ENCODE results near the gene SDF2.
A peak's percentile ranks its signal among the peaks of the same experiment; 100 is the strongest.
"Not testable (repeated sequence)": the region's sequence is repeated elsewhere in the genome, so short reads cannot be mapped to it uniquely, and the experiment has no call there.

SDF2 gene

DNA sequence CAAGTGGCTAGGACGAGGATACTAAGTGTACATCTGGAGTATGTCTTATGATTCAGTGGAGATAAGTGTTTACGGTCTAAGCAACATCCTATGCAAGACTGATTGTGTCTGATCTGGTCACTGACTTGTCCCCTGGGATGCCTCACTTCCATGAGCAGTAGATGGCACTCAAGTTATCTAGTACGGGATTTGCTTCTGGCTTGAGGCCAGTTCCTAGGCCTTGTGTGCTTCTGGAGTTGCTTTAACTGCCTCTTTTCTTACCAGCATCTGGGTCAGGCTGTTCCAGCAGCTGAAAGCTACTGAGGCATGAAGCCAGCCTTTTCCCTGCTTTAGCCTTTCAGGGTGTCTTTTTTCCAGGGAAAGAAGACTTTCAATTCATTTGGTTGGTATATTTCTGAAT lies 23.3 kb upstream of the SDF2 start:
- peak; percentile 76 for DNase-seq (ENCODE audit: low read depth)

DNA sequence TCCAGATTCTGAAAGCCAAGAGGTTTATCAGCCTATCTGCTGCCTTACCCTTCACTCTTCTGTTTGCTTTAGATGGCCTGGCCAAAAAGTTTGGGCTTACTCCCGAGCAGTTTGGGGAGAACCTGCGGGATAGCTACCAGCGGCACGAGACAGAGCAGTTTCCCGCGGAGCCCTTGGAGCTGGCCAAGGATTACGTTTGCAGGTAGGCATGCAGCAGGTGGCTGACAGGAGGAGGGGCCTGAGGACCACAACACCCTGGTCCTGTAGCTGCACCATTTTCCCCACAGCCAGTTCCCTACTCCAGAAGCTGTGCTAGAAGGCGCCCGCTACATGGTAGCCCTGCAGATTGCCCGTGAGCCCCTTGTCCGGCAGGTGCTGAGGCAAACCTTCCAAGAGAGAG lies 20.9 kb upstream of the SDF2 start:
- no peak for DNase-seq (ENCODE audit: low read depth)

DNA sequence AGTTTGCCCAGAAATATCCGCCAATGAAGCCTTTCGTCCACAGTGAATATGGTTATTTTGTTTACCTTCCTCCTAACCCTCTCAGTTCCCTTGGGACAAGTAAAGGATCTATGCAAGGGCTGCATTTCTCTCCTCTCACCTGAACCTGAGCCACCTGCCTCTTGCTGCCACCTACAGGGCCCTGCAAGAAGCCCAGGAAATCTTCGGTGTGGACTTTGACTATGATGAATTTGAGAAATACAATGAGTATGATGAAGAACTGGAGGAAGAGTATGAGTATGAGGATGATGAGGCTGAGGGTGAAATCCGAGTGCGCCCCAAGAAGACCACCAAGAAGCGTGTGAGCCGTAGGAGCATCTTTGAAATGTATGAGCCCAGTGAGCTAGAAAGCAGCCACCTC lies 14.3 kb upstream of the SDF2 start:
- DNase-seq (ENCODE audit: low read depth) = no peak

DNA sequence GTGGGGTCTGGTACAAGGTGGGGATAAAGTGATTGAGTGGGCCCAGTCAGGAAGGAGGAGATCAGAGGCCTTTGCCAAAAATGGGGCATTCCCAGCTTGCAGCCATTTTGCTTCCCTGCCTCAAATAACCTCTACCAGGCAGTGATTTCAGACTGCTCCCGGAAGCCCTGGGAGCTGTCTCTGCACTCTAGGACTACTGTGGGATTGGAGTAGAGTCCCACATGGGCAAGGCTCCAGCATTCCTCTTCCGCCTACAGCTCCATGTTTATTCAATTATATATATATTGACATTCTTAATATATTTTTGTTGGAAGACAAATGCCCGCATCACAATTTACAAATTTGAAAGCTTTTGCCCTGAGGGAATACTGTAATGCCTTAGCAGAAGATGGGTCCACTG lies 13.8 kb upstream of the SDF2 start:
- no peak for DNase-seq (ENCODE audit: low read depth)

DNA sequence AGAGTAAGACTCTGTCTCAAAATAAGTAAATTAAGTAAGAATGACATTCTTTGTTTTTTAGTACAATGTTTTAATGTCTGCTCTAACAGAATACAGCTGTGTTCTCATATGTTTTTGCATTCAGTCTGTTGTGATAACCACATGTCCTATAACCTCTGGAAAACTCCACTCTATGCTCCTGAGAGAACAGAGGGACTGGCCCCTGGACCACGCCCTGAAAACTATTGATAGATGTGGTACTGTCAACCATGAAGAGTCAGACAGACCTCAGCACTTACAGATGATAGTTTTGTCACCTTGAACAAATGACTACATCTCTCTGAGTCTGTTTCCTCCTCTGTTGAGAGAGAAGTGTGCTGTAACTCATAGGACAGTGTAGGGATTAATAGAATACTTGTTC lies 8.2 kb upstream of the SDF2 start:
- no peak for DNase-seq (ENCODE audit: low read depth)

DNA sequence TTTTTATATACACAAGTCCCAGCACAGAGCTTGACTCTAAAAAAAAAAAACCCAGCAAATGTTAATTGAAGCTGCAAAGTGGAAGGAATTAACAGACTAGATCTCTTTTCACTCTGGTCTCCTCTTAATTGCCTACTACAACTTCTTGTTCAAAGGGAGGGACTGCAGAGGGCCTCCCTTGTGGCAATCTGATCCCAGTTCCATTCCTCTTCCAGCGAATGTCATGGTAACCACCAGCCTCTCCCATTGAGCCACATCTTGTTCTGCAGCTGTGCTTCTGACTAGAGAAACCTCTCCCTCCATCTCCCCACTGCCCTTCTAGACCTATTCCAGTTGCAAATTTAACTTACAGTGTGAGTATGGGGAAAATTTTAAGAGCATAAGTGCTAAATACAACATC lies 6.2 kb upstream of the SDF2 start:
- DNase-seq (ENCODE audit: low read depth) = no peak

DNA sequence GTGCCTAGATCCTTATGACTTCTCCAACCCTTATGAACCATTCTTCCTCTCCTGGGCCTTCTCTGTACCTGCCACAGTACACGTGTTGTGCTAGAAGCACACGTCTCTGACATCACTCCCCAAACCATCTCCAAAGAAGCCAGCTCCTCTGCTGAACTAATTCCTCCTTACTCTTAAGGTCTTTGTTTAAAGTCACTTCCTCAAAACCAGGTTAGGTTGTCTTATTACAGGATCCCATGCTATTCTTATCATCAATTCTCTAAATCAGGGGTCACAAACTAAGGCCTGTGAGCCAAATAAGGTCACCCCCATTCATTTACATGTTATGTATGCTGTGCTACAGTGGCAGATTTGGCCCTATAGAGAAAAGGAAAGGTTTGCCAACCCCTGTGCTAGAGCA lies 4.3 kb upstream of the SDF2 start:
- DNase-seq (ENCODE audit: low read depth) = no peak

DNA sequence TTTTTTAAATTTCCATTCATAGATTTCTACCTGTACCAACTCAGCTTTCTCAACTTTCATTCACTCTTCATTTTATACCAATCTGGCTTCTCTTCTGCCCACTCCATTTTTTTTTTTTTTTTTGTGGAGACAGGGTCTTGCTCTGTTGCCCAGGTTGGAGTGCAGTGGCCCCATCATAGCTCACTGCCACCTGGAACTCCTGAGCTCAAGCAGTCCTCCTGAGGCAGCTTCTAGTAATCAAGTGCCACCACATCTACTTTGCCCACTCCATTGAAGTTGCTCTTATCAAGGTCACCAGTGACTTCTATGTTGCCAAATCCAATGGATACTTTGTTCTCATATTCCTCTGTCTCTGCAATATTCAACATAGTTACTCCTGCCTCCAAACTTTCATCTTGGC lies 2.0 kb upstream of the SDF2 start:
- DNase-seq (ENCODE audit: low read depth) = no peak

DNA sequence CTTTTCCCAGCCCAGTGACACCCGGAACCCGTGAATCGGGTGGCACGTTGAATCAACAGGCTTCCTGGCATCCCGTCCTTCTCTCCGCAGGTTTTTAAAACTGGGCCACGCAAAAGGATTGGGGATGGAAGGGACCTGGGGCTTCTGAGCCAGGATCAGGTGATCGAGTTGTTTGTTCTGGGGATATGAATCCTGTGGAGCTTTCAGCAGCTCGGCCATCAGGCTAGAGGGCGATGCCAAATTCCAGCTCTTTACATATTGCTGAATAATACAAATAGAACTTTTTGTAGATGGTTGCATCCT lies 772 bp upstream of the SDF2 start:
- DNase-seq (ENCODE audit: low read depth) = no peak

DNA sequence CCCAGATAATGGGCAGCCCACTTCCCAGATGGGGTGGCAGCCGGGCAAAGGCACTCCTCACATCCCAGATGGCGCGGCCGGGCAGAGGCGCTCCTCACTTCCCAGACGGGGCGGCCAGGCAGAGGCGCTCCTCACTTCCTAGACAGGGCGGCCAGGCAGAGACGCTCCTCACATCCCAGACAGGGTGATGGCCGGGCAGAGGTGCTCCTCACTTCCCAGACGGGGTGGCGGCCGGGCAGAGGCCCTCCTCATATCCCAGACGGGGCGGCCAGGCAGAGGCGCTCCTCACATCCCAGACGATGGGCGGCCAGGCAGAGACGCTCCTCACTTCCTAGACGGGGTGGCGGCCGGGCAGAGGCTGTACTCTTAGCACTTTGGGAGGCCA lies 2.2 kb downstream of the SDF2 start:
- not testable (repeated sequence) for DNase-seq (ENCODE audit: low read depth)

DNA sequence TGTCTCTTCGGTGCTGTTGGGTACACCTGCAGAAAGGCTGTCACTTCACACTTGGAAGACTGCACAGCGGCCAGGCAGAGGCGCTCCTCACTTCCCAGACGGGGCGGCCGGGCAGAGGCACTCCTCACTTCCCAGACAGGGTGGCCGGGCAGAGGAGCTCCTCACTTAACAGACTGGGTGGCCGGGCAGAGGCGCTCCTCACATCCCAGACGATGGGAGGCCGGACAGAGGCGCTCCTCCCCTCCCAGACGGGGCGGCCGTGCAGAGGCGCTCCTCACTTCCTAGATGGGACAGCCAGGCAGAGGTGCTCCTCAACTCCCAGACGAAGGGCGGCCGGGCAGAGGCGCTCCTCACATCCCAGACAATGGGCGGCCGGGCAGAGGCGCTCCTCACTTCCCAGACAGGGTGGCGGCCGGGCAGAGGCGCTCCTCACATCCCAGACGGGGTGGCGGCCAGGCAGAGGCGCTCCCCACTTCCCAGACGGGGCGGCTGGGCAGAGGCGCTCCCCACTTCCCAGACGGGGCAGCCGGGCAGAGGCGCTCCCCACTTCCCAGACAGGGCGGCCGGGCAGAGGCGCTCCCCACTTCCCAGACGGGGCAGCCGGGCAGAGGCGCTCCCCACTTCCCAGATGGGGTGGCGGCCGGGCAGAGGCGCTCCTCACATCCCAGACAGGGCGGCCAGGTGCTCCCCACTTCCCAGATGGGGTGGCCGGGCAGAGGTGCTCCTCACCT lies 2.8 kb downstream of the SDF2 start:
- DNase-seq (ENCODE audit: low read depth) = not testable (repeated sequence)

DNA sequence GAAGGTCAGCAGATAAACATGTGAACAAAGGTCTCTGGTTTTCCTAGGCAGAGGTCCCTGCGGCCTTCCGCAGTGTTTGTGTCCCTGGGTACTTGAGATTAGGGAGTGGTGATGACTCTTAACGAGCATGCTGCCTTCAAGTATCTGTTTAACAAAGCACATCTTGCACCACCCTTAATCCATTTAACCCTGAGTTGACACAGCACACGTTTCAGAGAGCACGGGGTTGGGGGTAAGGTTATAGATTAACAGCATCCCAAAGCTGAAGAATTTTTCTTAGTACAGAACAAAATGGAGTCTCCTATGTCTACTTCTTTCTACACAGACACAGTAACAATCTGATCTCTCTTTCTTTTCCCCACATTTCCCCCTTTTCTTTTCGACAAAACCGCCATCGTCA lies 3.4 kb downstream of the SDF2 start:
- not testable (repeated sequence) for DNase-seq (ENCODE audit: low read depth)

DNA sequence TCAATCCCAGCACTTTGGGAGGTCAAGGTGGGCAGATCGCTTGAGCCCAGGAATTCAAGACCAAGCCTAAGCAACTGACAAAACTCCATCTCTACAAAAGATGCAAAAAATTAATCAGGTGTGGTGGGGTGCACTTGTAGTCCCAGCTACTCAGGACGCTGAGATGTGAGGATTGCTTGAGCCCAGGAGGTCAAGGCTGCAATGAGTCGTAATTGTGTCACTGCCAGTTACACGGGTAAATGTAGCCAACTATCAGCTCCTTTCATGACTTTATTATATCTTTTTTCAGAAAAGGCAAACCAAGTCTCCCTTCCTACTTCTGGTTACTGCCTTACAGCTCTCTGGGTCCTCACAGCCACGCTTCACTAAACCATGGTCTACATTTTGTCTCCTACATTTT lies 4.0 kb downstream of the SDF2 start:
- peak; percentile 12 for DNase-seq (ENCODE audit: low read depth)

DNA sequence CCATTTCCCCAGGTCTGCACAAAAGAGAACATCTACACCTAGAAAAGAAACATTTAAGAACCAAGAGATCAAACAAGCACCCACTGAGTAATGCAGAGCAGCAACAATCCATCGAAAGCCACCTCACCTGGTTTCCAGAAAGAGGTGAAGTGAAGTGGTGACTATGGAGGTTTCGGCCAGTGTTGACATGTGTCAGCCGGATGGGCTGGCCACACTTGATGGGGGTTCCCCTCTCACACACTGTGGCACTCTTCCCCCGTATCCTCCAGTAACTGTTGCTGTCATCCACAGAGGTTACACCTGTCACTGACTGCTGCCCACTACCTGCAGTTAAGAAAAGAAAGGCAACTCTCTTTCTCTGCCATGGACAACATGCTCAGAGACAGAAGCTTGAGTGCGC lies 6.5 kb downstream of the SDF2 start:
- no peak for DNase-seq (ENCODE audit: low read depth)

DNA sequence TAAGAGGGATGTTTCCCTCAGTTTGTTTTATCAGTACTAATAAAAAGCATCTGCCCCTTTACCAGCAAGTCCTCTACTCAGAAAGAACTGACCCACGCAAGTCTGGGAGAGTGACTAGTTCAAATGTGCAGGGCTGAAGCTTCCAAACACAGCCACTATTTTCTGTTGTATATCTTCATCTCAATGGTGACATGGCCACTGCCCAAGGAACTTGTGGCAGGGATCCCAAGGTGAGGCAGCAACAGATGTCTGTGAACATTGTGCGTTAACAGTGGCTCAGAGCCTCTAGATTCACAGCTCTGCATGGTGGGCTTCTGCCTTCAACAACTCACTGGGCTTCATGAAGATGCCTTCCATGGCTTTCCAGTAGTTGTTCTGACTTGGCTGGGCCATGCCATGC lies 13.0 kb downstream of the SDF2 start:
- no peak for DNase-seq (ENCODE audit: low read depth)

DNA sequence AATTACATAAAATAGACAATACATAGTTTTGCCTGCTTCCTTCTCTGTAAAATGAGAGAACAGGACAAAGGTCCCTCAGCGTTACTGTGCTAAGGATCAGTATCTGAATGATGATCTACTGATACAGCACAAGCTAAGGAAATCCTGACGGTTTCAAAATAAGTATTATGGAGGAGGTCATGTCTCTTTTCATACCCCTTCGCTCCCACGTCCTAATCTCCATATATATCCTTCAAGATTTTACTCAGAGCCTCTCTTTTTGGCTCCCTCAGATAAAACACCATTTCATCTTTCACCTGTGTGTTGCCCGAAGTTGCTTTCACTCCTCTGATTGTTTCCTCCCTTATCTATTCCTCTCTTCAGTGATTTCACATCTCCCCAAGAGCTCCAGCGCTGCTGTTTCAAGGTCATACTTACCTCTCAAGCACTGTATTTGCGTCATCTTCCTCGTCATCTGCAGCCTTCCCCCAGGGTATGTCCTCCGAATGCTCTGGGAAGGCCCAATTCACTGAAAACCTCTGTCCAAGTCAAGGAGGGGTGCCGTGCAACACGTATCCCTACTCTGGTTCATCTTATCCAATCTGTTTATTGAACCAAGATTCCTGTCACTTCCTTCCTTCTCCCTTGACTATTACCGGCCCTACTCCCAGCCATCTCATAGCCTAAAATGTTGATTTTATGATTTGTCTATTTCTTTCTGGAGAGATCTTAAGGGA lies 15.5 kb downstream of the SDF2 start:
- DNase-seq (ENCODE audit: low read depth) = peak; percentile 70

DNA sequence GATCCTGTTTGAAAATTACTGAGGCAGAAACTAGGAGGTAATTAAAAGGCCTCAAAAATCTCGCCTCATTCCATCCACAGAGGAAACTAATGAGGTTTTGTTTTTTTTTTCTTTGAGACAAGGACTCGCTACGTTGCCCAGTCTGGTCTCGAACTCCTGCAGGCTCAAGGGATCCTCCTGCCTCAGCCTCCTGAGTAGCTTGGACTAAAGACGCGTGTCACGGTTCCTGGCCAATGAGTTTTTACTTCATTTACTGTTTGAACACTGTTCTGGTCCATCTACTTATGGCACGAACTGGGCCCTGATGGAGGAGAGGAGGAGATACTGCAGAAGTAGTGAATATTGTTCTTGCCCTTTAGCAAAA lies 16.1 kb downstream of the SDF2 start:
- DNase-seq (ENCODE audit: low read depth) = no peak

DNA sequence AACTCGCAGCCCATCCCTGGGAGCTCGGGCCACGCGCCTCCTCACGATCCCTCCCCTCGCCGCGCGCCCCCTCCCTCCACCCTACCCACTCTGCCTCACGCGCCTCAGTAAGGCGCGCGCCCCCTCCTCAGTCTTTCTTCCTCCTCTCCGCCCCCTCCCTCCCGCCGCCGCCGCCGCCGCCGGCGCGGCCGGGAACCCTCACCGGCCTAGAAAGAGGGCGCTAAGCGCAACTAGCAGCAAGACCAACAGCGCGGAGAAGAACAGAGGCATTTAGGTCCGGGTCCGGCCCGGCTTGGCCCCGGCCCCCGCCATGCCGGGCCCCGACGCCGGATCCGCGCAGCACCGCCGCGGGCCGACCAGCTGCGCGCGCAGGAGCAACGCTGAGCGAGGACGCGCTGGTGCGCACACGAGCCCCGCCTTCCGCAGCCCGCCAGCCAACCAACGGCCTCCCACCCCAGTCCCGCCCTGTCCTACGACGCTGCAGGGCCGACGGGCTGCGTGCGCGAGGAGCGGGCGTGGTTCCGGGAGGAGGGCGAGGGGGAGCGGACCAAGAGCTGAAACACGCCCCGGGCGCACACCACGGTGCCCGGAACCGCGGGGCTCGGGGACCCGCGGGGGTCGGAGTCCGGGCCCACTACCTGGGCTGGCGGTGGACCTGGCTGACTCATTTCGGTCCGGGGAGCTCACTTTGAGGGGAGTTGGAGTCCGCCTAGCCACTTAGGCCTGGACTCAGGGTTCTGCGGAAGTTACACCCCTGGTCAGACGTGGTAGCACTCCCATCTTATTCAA lies 16.7 kb downstream of the SDF2 start, which contains the start of gene BLTP2:
Gene BLTP2, minus strand, starts transcription at position 372 of the 789 bp plus-strand sequence. Its CDS starts 102 bp downstream, at position 270.
- DNase-seq (ENCODE audit: low read depth) = peak; percentile 90

DNA sequence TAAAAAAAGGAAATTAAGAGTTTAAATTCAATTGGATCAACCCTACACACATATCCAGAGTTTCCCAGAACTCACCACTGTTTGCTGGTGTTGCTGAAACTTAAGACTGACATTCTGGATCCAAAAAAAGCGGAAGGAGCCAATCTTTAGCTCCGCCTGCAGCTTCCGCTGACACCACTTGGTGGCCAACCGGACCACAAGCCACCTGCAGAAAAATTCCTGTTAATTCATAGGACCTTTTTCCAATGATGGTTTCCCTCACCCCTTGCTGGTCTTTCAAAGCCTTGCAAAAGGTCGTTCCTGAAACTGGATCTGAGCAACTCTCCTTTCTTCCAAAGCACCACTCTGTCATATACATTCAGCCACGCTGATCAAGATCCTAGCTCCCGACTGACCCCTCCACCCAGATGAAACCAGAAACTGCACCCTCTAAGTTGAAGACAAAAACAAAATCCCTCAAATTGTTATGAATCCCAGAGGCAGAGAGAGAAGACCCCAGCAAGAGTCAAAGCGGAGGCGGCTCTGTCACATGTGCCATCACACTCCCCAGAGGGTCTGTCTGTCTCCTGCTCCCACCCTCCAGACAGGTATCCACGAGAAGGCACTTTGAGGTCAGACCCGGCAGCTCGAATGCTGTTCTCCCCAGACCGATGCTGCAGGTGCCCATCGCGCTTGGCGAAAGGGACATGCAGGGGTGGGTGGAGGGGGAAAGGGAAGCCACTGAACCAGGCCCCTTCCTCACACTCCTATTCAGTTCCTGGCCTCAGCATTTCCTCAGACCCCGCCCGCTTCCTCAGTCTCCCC lies 17.5 kb downstream of the SDF2 start:
- DNase-seq (ENCODE audit: low read depth) = peak; percentile 26

DNA sequence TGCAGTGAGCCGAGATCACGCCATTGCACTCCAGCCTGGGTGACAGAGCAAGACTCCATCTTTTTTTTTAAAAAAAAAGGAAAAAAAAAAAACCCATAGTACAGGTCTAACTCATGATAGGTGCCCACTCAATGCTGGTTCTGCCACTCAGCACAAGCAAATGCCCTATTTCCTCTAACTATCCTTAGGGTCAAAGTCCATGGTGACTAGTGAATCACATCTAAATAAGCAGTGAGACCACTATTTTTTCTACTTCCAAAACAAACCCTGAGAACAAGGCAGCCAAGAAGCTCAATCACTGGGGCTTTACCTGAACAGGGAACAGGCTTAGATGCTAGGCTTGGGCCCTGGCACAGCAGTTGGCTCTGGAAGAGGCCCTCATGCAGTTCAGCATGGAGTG lies 20.1 kb downstream of the SDF2 start:
- DNase-seq (ENCODE audit: low read depth) = no peak

DNA sequence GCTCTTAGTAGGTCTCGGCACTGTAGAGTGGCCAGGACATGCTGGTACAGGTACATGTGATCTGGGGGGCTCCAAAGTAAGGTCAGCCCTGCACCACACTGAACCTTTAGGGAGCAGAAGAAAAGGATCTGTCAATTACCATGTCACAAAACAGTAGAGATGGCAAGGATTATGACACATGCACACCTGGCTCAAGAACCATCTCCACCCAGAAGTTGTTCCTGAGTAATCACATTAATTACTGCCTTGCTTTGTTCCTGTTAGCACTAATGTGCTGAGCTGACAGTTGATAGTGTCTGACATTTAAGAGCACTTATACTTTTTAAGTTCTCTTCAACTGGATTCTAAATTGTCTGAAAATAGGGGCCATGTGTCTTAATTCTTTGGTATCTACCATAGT lies 26.2 kb downstream of the SDF2 start:
- no peak for DNase-seq (ENCODE audit: low read depth)

DNA sequence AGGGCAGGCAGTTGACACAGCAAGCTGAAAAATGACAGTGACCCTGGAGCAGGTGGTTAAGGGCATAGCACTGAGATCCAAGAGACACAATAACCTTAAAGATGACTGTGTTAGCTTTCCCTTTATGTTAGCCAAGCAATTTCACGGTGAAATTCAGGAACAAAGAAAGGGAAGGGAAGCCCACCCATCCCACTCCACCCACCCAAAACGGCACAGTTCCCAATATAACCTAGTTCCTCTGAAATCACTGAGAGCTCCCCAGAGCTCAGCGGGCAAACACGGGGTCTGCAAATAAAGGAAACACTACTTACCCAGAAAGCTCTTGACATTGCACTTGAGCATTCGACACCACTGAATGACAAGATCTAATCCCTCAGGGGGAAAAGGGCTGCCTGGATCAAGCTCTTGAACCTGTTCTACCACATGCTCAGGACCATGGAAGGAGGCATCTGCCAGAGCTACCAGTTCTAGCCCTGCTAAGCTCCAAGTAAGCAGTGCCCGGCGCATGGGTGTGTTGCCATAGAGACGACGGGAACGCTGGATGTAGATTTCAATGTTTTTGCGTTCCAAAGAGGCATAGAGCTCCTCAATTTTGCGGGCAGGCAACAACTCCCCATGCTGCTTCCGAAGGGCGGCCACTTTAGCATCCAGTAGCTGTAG lies 27.4 kb downstream of the SDF2 start:
- no peak for DNase-seq (ENCODE audit: low read depth)
